HuH-7.5 (cell line): ENCODE results near the gene LRRC56.
"Not testable (repeated sequence)": the region's sequence is repeated elsewhere in the genome, so short reads cannot be mapped to it uniquely, and the experiment has no call there.

Source experiments
- DNase-seq: peaks from one replicate; pipeline ENCODE4 v3.0.0; 2011; ENCODE audit warnings: low spot score

The LRRC56 gene

GRCh38 chr11:559712-560304, 22.5 kb downstream of the LRRC56 start:
- peak; percentile 53 for DNase-seq

- DNase-seq: peak; percentile 99
Observed at GRCh38 chr11:560305-561147, 23.2 kb downstream of the LRRC56 start, which contains the start of the genes LMNTD2 and RASSF7. Gene LMNTD2, minus strand, starts transcription at chr11:560738. Its CDS starts 22 bp downstream, at chr11:560716. Gene RASSF7, plus strand, starts transcription at chr11:560970. Its CDS starts 799 bp downstream, at chr11:561769.

DNA sequence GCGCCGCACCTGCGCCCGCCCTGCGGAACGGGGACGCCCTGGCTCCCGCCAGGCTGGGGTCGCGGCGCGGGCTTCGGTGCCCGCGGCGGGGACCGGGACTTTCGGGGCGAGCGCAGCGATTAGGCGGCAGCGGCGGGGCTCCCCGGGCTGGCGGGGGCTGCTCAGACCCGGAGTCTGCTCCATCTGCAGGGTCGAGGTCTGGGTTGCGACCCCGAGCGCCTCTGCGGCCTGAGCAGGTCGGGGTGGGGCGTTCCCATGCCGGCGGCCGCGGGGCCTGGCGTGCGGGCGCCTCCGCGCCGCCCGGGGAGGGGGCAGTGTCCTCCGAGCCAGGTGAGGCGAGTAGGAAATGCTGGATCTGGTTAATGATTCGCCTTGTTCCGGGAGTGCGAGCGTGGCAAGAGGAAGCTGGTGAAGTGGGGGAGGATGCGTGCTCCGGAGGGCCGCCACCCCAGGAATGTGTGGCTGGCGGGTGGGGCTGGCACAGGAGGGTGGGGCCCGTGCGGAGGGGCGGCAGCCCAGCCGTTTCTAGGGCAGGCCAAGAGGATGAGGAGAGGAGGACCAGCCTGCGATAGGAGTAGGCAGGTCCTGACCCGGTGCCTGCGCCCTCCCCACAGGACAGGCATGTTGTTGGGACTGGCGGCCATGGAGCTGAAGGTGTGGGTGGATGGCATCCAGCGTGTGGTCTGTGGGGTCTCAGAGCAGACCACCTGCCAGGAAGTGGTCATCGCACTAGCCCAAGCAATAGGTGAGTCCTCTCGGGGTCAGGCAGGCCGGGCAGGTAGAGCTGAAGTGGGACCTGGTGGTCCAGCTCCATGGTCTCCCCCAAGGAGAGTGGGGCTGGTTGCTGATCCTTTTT, 24.0 kb downstream of the LRRC56 start:
- DNase-seq: peak; percentile 87

- DNase-seq: no peak
Observed at GRCh38 chr11:562046-562645, 24.8 kb downstream of the LRRC56 start.

DNA sequence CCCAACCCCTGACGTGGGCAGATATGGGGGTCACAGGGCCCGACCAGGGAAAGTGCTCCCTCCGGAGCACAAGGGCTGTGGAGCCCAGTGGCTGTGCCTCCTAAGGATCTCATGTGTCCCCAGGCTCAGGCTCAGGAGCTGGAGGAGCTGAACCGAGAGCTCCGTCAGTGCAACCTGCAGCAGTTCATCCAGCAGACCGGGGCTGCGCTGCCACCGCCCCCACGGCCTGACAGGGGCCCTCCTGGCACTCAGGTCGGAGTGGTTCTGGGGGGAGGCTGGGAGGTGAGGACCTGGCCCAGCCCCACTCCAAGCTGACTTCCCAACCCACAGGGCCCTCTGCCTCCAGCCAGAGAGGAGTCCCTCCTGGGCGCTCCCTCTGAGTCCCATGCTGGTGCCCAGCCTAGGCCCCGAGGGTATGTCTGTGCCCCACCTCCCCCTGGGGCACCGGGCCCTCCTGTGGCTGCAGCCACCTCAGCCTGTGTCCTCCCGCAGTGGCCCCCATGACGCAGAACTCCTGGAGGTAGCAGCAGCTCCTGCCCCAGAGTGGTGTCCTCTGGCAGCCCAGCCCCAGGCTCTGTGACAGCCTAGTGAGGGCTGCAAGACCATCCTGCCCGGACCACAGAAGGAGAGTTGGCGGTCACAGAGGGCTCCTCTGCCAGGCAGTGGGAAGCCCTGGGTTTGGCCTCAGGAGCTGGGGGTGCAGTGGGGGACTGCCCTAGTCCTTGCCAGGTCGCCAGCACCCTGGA, 25.9 kb downstream of the LRRC56 start:
- DNase-seq: no peak

DNA sequence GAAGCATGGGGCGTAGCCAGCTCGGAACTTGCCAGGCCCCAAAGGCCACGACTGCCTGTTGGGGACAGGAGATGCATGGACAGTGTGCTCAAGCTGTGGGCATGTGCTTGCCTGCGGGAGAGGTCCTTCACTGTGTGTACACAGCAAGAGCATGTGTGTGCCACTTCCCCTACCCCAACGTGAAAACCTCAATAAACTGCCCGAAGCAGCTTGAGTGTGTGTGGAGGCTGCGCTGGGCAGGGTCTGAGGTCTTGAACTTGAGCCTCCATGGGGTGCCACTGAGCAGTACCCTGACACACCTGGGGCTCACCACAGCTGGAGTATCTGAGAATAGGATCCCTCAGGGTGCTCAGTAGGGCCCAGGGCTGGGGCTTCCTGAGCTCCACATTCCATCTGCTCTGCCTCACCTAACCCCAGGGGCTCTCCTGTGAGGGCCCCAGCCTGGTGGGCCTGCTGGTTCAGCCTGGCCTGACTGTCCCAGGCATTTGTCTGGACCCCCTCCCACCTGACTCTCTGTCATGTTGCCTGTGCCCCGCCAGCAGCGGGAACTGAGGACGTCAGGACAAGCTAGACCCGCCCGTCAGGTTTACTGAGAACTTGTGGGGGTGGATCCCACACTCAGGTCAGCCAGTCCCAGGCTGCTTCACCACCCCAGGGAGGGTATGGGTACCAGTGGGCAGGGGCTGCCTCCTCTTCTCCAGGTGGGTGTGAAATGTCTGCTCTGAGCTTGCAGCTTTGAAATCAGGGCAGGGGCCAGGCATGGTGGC, 26.7 kb downstream of the LRRC56 start:
- DNase-seq: no peak

GRCh38 chr11:565921-566509, 28.7 kb downstream of the LRRC56 start:
- DNase-seq: no peak

DNA sequence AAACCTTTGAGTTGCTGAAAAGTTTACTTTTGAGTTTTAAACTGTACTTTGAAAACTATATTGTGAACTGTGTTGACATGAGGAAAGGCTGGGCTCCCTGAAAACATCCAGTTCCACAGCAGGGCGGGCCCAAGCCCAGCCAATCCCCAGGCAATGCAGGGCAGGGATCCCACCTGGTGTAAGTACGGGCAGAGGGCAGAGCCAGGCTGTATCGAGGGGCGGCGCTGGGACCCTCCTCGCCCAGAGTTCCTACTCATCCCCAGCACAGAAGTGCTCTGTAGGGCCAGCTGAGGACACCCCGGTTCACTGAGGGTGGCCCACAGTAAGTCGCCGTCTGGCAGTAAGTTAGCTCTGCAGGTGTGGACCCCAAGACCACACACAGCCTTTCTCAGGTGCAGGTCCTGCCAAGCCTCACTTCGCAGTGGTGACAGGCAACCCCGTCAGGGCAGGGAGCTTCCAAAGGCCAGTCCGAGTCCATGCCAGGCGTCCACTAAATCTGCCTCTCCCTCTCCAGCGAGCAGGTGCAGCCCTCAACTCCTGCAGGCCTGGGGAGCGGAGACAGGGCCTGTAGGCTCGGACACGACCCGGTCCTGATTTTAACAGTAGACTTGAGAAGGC, 29.8 kb downstream of the LRRC56 start:
- no peak for DNase-seq

DNA sequence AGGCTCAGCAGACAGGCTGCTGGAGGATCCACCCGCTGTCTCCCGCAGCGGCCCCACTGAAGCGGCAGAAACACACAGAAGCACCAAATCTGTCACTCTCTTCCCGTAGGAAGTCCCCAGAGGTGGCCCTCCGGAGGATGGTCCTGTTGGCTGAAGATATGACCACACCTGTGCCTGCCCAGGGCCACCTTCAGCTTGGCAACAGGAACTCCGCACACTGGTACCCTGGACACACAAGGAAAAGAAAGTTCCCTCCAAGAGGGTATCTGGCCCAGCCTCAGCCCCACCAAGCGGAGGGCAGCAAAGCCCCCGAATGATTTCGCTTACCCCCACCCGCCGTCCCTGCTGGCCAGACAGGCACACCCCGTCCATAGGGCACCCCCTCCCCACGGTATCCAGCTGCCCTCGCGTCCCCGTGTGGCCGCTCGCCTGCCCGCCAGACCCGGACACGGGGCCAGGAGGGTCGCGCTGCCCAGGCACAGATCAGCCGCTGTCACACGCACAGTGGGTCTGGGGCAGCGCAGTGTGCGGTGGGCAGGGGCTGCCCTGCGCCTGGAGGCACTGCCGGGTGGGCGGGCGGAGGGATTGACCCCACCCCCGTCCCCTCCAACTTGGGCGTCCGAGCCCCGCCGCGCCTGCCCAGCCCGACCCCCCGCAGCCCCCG, 30.4 kb downstream of the LRRC56 start:
- no peak for DNase-seq

DNA sequence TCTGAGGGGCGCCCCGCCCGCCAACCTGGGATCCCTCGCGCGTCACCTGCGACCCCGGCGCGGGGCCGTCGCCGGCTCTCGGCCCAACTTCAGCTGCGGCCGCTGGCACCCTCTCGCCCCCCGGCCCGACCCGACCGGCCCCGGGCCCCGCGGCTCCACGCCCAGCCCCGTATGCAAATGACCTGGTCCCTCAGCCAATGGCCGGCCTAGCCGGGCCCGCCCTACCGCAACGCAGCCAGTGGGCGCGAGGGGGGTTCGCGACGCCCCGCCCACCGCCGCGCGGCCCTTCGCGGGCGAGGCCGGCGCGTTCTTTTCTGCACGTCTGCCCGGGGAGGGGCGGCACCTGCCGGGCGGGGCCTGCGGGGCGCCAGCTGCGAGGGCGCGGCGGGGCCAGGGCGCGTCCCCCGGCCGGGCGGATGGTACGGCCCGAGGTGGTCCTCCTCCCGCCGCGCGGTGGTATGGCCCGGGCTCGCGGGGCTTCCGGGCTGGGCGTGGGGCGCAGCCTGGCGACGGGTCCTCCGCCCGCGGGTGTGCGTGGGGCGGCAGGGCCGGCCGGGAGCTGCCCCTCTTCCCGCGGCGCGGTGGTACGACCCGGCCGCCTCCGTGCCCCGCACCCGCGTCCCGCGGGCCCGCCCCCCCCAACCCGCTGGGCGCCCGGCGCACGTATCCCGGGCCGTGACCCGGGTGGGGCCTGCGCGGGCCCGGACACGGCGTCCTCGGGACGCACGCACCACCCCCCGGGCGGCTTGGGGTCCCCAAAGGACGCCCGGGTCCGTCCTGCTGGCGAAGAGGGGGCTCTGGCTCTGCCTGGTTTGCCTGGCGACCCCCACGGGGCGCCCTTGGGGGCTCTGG, 31.2 kb downstream of the LRRC56 start:
- peak; percentile 97 for DNase-seq

- peak; percentile 61 for DNase-seq
Observed at GRCh38 chr11:569158-569885, 32.0 kb downstream of the LRRC56 start.

GRCh38 chr11:571802-572185, 34.5 kb downstream of the LRRC56 start:
- DNase-seq: no peak

DNA sequence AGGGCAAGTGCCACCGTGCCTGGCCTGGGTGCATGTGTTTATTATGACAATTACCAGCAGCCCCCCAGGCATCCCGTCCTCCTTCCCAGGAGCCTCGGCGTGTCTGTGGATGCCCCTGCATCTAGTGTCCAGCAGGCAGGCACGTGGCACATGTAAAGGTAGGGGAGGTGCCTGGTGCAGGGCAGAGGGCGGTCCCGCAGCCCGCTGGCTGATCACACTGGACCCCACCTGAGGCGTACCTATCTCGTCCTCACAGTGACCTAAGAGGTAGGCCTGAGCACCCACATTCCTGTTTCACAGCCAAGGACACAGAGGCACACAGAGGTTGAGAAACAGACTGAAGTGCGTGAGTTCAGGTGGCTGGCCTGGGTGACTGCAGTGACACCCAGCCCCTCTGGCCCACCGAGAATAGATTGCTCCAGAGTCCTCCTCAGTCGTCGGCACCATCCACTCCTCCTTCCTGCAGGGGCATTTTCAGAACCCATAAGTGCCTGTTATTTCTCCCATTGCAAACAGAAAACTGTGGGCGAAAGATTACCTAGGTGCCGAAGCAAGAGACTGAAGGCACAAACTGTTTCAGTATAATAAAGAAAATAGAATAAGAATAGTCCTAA, 35.9 kb downstream of the LRRC56 start:
- no peak for DNase-seq

DNA sequence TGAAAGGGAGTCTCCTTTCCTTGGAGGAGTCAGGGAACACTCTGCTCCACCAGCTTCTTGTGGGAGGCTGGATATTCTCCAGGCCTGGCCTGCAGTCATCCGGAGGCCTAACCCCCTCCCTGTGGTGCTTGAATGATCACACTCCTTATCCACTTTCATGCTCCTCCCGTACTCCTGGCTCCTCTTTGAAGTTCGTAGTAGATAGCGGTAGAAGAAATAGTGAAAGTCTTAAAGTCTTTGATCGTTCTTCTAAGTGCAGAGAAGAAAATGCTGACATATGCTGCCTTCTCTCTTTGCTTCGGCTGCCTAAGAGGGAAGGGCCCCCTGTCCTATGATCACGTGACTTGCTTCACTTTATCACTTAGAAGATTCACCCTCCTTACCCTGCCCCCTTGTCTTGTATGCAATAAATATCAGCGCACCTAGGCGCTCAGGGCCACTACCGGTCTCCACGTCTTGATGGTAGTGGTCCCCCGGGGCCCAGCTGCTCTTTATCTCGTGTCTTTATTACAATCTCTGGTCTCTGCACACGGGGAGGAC, 36.8 kb downstream of the LRRC56 start:
- not testable (repeated sequence) for DNase-seq

DNA sequence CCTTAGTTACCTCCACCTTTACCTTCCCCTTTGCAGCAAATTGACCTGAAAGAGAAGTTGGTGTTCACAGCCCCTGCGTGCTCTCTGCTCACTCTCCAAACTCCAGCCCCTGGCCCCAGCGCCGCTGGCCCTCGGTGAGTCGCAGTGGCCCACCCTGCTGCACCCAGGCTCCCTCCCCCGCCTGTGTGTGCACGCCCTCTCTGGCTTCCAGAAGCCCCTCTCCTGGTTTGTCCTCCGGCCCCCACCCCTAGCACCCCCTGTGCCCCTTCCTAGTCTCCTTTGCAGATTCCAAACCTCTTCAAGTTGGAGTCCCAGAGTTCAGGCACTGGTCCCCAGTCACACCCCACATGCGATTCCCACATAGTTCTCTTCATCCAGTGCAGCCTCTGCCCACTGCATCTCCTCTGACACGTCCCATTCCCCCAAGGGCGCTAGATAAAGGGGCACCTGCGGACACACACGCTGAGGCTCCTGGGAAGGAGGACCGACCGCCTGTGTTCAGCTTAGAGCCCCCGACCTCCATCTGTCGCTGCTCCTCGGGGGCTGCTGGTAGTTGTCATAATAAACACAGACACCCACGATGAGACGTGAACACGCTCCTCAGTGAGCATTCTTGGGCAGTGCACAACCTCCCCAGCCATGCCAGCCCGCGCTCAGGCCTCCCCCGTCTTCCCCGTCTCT, 37.4 kb downstream of the LRRC56 start:
- DNase-seq: no peak

DNA sequence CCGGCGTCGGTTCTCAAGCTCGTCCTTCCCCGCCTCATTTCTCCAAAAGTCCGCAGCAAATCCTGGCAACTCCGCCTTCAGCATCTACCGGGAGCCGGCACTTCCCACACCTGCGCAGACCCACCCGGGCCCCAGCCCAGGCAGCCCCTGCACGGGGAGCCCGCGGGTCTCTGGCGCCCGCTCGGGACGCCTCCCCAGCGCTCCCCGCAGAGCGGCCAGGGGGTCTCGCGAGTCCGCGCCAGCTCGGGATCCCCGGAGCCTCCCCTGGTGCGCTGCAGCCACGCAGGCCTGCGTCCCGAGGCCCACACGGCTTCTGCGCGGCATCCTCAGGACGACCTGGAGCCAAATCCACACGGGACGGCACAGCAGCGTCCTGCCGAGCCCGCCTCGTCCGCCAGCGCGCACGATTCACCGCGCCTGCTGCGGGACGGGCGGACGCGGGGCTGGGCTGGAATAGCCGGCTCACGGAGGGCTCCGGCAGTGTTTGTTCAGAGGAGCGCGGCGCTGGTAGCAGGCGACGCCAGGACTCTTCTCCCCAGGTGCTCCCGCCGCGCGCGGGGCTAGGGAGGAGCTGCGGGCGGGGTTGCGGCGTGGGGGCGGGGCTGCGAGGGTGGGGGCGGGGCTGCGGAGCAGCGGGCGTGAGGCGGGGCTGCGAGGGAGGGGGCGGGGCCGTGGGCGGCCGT, 38.1 kb downstream of the LRRC56 start:
- DNase-seq: peak; percentile 82
